HEK293 (cell line): ENCODE data around the gene RGL3.

Experiments used
- BCL11A ChIP-seq: fragments of 450-650 bp; formaldehyde crosslinking; IDR thresholded peaks from 2 replicates; pipeline ENCODE4 v1.5.1; 2016; ENCODE audit warnings: low read depth, missing biosample characterization, missing genetic modification characterization
- CTCF ChIP-seq: fragments of 450-650 bp; formaldehyde crosslinking; IDR thresholded peaks from 2 replicates; pipeline ENCODE4 v1.5.1; 2016; ENCODE audit warnings: missing biosample characterization, missing genetic modification characterization
- EGR2 ChIP-seq: fragments of 450-650 bp; formaldehyde crosslinking; IDR thresholded peaks from 2 replicates; pipeline ENCODE4 v1.5.1; 2016; ENCODE audit warnings: low read depth, missing biosample characterization, missing genetic modification characterization
- KLF1 ChIP-seq: fragments of 450-650 bp; formaldehyde crosslinking; IDR thresholded peaks from 2 replicates; pipeline ENCODE4 v1.5.1; 2016; ENCODE audit warnings: missing biosample characterization, missing genetic modification characterization
- KLF10 ChIP-seq: fragments of 450-650 bp; IDR thresholded peaks from 2 replicates; pipeline ENCODE4 v1.5.1; 2018; ENCODE audit warnings: missing biosample characterization, mild to moderate bottlenecking, missing genetic modification characterization
- SETDB1 ChIP-seq: IDR thresholded peaks from one replicate; pipeline ENCODE4 v1.6.1; 2017; ENCODE audit warnings: mild to moderate bottlenecking, low read length, moderate library complexity, mixed read lengths; ENCODE audit not compliant: insufficient read length
- ZBTB11 ChIP-seq: fragments of 450-650 bp; formaldehyde crosslinking; conservative IDR thresholded peaks from 2 replicates; pipeline ENCODE4 v1.5.1; 2016; ENCODE audit warnings: low read depth, missing biosample characterization, missing genetic modification characterization
- ZEB2 ChIP-seq: fragments of 450-650 bp; formaldehyde crosslinking; IDR thresholded peaks from 2 replicates; pipeline ENCODE4 v1.5.1; 2016; ENCODE audit warnings: missing biosample characterization, missing genetic modification characterization
- ZNF132 ChIP-seq: fragments of 450-650 bp; formaldehyde crosslinking; IDR thresholded peaks from 2 replicates; pipeline ENCODE4 v1.5.1; 2017; ENCODE audit warnings: missing biosample characterization, missing genetic modification characterization, borderline replicate concordance
- ZNF157 ChIP-seq: fragments of 450-650 bp; formaldehyde crosslinking; IDR thresholded peaks from 2 replicates; pipeline ENCODE4 v1.5.1; 2016; ENCODE audit warnings: missing biosample characterization, missing genetic modification characterization
- ZNF24 ChIP-seq: fragments of 450-650 bp; formaldehyde crosslinking; IDR thresholded peaks from 2 replicates; pipeline ENCODE4 v1.5.1; 2016; ENCODE audit warnings: missing biosample characterization, missing genetic modification characterization
- ZNF302 ChIP-seq: fragments of 450-650 bp; formaldehyde crosslinking; IDR thresholded peaks from 2 replicates; pipeline ENCODE4 v1.5.1; 2016; ENCODE audit warnings: missing biosample characterization, missing genetic modification characterization, low read depth
- ZNF48 ChIP-seq: fragments of 450-650 bp; formaldehyde crosslinking; IDR thresholded peaks from 2 replicates; pipeline ENCODE4 v1.5.1; 2016; ENCODE audit warnings: missing biosample characterization, missing genetic modification characterization
- ZNF639 ChIP-seq: fragments of 450-650 bp; formaldehyde crosslinking; IDR thresholded peaks from 2 replicates; pipeline ENCODE4 v1.5.1; 2016; ENCODE audit warnings: missing biosample characterization, missing genetic modification characterization

DNA sequence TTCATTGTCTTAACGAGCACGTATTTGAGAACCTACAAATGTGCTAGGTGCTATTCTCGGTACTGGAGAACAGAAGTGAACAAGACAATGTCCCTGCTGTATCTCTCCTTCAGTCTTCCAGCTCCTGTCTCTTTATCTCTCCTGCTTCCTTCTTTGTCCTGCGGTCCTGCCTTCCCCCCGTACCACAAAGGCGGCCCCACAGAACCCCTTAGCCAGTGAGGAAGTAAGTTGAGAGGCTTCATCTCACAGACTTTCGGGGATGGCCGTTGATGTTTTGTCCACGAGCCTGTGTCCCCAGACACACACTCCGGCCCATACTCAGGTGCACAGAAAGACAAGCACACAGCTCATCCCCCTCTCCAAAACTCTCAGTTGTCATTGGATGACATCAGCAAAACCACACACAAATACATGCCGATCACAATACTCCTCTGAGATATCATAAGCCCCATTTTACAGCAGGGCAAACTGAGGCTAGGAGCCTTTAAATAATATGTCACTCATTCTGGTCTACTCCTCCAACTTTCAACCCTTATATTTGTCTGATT lies 45.2 kb downstream of the RGL3 start:
- no peak for TF ChIP-seq ZEB2 (tag by site-specific recombination)
- no peak for TF ChIP-seq ZNF48 (tag by site-specific recombination)
- no peak for TF ChIP-seq ZNF157 (tag by site-specific recombination)
- no peak for TF ChIP-seq CTCF (tag by site-specific recombination)
- TF ChIP-seq ZBTB11 (tag by site-specific recombination): no peak
- no peak for TF ChIP-seq ZNF639 (tag by site-specific recombination)
- no peak for TF ChIP-seq BCL11A (tag by site-specific recombination)
- TF ChIP-seq EGR2 (tag by site-specific recombination): no peak
- TF ChIP-seq ZNF132 (tag by site-specific recombination): no peak
- no peak for TF ChIP-seq KLF1 (tag by site-specific recombination)
- no peak for TF ChIP-seq ZNF302 (tag by site-specific recombination)
- peak; percentile 68 for TF ChIP-seq ZNF24 (tag by site-specific recombination)
- TF ChIP-seq SETDB1: no peak
- TF ChIP-seq KLF10 (tag by site-specific recombination): no peak
